IMR-90 (cell line): ENCODE data around the gene MRPL28.

Experiments used
- BHLHE40 ChIP-seq: fragments of 150-350 bp; IDR thresholded peaks from 2 replicates; pipeline ENCODE4 v1.6.1; 2016; ENCODE audit warnings: mild to moderate bottlenecking, low read depth, low read length
- CEBPB ChIP-seq: IDR thresholded peaks from 2 replicates; pipeline ENCODE4 v1.6.1; 2012; ENCODE audit warnings: low read depth, low read length, improper control_type of control experiment
- CHD1 ChIP-seq: IDR thresholded peaks from 2 replicates; pipeline ENCODE4 v1.6.1; 2012; ENCODE audit warnings: low read depth, low read length, improper control_type of control experiment
- CTCF ChIP-seq: conservative IDR thresholded peaks from 2 replicates; pipeline ENCODE4 v1.5.1; 2012; ENCODE audit warnings: mild to moderate bottlenecking, low read depth, low read length, improper control_type of control experiment
- ELK1 ChIP-seq: fragments of 150-350 bp; IDR thresholded peaks from 2 replicates; pipeline ENCODE4 v1.6.1; 2016; ENCODE audit warnings: low read depth, mild to moderate bottlenecking, low read length, moderate library complexity, borderline replicate concordance
- MAFK ChIP-seq: IDR thresholded peaks from 2 replicates; pipeline ENCODE4 v1.6.1; 2012; ENCODE audit warnings: low read depth, low read length, improper control_type of control experiment
- MXI1 ChIP-seq: IDR thresholded peaks from 2 replicates; pipeline ENCODE4 v1.6.1; 2012; ENCODE audit warnings: low read depth, mild to moderate bottlenecking, low read length, moderate library complexity, borderline replicate concordance
- NFE2L2 ChIP-seq: fragments of 150-350 bp; IDR thresholded peaks from 2 replicates; pipeline ENCODE4 v1.6.1; 2016; ENCODE audit warnings: low read depth, mild to moderate bottlenecking, low read length
- POLR2A ChIP-seq: IDR thresholded peaks from 2 replicates; pipeline ENCODE4 v1.6.1; 2012; ENCODE audit warnings: mild to moderate bottlenecking, low read depth, low read length
- RAD21 ChIP-seq: IDR thresholded peaks from 2 replicates; pipeline ENCODE4 v1.6.1; 2012; ENCODE audit warnings: low read length, improper control_type of control experiment
- SMC3 ChIP-seq: fragments of 150-350 bp; IDR thresholded peaks from 2 replicates; pipeline ENCODE4 v1.6.1; 2016; ENCODE audit warnings: low read depth, mild to moderate bottlenecking, antibody characterized with exemption, low read length, moderate library complexity

- no peak for TF ChIP-seq POLR2A
- TF ChIP-seq CEBPB, result no peak
- TF ChIP-seq CTCF, result no peak
- no peak for TF ChIP-seq SMC3
- TF ChIP-seq CHD1, result no peak
- no peak for TF ChIP-seq RAD21
- no peak for TF ChIP-seq NFE2L2
- TF ChIP-seq MAFK, result no peak
- no peak for TF ChIP-seq BHLHE40
- no peak for TF ChIP-seq ELK1
- TF ChIP-seq MXI1, result no peak
These were observed 25.9 kb upstream of the MRPL28 start for GRCh38 chr16:396199-396598.
